ENCODE results near the gene GPBP1L1.
"Not testable (repeated sequence)": the region's sequence is repeated elsewhere in the genome, so short reads cannot be mapped to it uniquely, and the experiment has no call there.

Gene GPBP1L1, protein sequence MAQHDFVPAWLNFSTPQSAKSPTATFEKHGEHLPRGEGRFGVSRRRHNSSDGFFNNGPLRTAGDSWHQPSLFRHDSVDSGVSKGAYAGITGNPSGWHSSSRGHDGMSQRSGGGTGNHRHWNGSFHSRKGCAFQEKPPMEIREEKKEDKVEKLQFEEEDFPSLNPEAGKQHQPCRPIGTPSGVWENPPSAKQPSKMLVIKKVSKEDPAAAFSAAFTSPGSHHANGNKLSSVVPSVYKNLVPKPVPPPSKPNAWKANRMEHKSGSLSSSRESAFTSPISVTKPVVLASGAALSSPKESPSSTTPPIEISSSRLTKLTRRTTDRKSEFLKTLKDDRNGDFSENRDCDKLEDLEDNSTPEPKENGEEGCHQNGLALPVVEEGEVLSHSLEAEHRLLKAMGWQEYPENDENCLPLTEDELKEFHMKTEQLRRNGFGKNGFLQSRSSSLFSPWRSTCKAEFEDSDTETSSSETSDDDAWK

DNA sequence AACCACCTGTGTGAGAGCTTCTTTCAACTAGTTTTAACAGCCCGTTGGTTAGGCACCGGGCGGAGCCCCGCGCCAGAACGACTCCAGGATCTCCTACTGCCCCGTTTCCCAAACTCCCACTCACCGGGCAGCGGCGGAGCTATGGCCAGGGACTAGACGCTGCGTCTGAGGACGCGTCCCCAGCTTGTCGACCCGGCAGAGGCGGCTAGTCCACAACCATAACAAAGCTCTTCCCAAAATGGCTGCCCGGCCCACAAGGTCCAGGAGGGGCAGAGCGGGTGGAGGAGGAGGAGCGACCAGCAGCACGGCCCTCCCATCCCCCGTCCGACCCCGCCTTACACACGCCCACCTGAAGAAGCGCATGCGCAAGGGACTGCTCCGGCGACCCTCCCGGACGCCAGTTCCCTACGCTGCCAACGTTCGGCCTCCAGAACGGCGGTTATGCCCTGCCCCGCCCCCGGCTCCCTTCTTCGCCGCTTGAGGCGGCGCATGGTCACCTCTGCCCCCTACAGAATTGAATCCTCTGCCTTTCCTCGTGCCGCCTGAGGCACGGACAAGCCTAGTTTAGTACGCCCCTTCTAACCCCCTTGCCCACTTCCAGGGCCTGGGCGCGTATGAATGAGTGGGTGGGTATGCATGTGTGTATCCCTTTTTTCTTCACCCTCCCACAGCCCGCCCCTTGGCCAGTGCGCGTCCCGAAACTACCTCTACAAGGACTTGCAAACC is at the start of gene GPBP1L1:
Gene GPBP1L1, minus strand, starts transcription at position 246 of the 726 bp plus-strand sequence. CDS start 27,446 bp downstream, outside the sequence.
- peak within 1 kb of the TSS; percentile 99 for H3K27ac ChIP-seq (ENCODE audit: low read depth, low read length)
- H3K36me3 ChIP-seq (ENCODE audit: control insufficient read depth in 1 of 2, insufficient read depth in 2 of 2, low read length in 2 of 2): peaks cover 0 to 3% of the 10 kb centered on the region in 2 donors
- H3K4me3 ChIP-seq (ENCODE audit: low read depth in 1 of 2, low read length in 2 of 2): peak within 1 kb of the TSS; percentile 95
- no peaks in the 10 kb centered on the region for H3K9me3 ChIP-seq (ENCODE audit: control insufficient read depth in 1 of 2, low read length in 2 of 2)
- H3K9ac ChIP-seq (ENCODE audit: low read depth in 1 of 2, low read length in 2 of 2): peak within 1 kb of the TSS; percentile 93 to 98
- no peaks in the 10 kb centered on the region for H3K27me3 ChIP-seq (ENCODE audit: control insufficient read depth in 1 of 2, insufficient read depth in 2 of 2, low read length in 2 of 2)
- H3K4me1 ChIP-seq (ENCODE audit: control insufficient read depth in 1 of 2, insufficient read depth in 2 of 2, low read length in 2 of 2): peaks cover 25 to 32% of the 10 kb centered on the region in 2 donors

DNA sequence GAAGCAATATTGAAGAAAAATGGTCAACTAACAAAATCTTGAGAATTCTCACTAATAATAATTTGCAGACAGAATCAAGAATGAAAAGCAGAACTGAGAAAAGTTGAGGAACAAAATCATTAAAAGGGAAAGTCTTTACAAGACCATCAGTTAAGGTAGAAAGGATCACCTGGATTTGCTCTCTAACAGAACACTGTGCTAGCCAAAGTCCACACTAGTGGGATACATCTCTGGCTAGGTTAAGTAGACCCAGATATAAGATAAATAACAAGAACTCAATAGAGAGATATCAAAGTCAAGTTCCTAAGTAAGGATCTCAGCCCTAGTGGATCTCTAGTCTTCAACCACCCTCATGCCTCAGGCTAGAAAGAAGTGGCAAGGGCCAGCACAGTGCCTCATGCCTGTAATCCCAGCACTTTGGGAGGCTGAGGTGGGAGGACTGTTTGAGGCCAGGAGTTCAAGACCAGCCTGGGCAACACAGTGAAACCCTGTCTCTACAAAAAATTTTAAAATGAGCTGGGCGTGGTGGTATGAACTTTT is 44.5 kb upstream of the GPBP1L1 start:
- H3K27ac ChIP-seq (ENCODE audit: low read depth, low read length): no peak overlapping the region
- H3K4me3 ChIP-seq (ENCODE audit: low read depth in 1 of 2, low read length in 2 of 2): no peak overlapping the region
- no peaks in the 10 kb centered on the region for H3K4me1 ChIP-seq (ENCODE audit: control insufficient read depth in 1 of 2, insufficient read depth in 2 of 2, low read length in 2 of 2)
- H3K9ac ChIP-seq (ENCODE audit: low read depth in 1 of 2, low read length in 2 of 2): no peak overlapping the region
- no peaks in the 10 kb centered on the region for H3K9me3 ChIP-seq (ENCODE audit: control insufficient read depth in 1 of 2, low read length in 2 of 2)
- H3K36me3 ChIP-seq (ENCODE audit: control insufficient read depth in 1 of 2, insufficient read depth in 2 of 2, low read length in 2 of 2): peaks cover 0 to 3% of the 10 kb centered on the region in 2 donors
- no peaks in the 10 kb centered on the region for H3K27me3 ChIP-seq (ENCODE audit: control insufficient read depth in 1 of 2, insufficient read depth in 2 of 2, low read length in 2 of 2)

DNA sequence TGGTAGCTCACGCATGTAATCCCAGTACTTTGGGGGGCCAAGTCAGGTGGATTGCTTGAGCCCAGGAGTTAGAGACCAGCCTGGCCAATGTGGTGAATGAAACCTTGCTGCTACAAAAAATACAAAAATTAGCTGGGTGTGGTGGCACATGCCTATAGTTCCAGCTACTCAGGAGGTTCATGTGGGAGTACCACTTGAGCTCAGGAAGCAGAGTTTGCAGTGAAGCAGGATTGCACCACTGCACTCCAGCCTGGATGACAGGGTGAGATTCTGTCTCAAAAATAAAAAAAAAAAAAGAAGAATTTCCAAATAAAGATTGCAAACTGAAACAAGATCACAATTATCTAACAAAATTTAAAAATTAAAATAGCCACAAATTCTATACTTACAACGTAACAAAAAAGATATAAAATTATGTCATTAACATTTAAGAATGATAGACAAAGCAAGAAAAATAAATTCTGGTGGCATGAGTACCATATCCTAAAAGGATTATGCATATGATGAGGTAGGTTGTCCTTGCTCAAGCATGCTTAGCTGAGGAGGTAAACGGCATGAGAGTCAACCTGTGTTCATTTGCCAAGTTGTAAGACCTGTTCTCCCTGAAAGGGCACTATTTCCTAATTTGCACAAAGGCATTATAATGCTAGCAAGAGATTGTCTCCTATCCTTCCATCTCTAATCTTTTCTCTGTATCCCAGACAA is 43.9 kb upstream of the GPBP1L1 start:
- Histone ChIP-seq H3K36me3 (ENCODE audit: control insufficient read depth in 1 of 2, insufficient read depth in 2 of 2, low read length in 2 of 2) (peaks cover 0 to 3% of the 10 kb centered on the region in 2 donors), H3K9me3 (ENCODE audit: control insufficient read depth in 1 of 2, low read length in 2 of 2) (no peaks in the 10 kb centered on the region), H3K4me3 (ENCODE audit: low read depth in 1 of 2, low read length in 2 of 2) (no peak overlapping the region), H3K27ac (ENCODE audit: low read depth, low read length) (no peak overlapping the region), H3K4me1 (ENCODE audit: control insufficient read depth in 1 of 2, insufficient read depth in 2 of 2, low read length in 2 of 2) (no peaks in the 10 kb centered on the region), H3K27me3 (ENCODE audit: control insufficient read depth in 1 of 2, insufficient read depth in 2 of 2, low read length in 2 of 2) (no peaks in the 10 kb centered on the region), H3K9ac (ENCODE audit: low read depth in 1 of 2, low read length in 2 of 2) (no peak overlapping the region)

DNA sequence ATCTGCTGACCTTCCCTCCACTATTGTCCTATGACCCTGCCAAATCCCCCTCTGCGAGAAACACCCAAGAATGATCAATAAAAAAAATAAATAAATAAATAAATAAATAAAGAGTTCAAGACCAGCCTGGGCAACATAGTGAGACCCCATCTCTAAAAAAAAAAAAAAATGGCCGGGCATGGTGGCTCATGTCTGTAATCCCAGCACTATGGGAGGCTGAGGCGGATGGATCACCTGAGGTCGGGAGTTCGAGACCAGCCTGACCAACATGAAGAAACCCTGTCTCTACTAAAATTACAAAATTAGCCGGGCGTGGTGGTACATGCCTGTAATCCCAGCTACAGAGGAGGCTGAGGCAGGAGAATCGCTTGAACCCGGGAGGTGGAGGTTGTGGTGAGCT is 39.7 kb upstream of the GPBP1L1 start:
- H3K36me3 ChIP-seq (ENCODE audit: control insufficient read depth in 1 of 2, insufficient read depth in 2 of 2, low read length in 2 of 2); H3K4me3 ChIP-seq (ENCODE audit: low read depth in 1 of 2, low read length in 2 of 2); H3K4me1 ChIP-seq (ENCODE audit: control insufficient read depth in 1 of 2, insufficient read depth in 2 of 2, low read length in 2 of 2); H3K9me3 ChIP-seq (ENCODE audit: control insufficient read depth in 1 of 2, low read length in 2 of 2); H3K27me3 ChIP-seq (ENCODE audit: control insufficient read depth in 1 of 2, insufficient read depth in 2 of 2, low read length in 2 of 2); H3K9ac ChIP-seq (ENCODE audit: low read depth in 1 of 2, low read length in 2 of 2); H3K27ac ChIP-seq (ENCODE audit: low read depth, low read length): not testable (repeated sequence)

DNA sequence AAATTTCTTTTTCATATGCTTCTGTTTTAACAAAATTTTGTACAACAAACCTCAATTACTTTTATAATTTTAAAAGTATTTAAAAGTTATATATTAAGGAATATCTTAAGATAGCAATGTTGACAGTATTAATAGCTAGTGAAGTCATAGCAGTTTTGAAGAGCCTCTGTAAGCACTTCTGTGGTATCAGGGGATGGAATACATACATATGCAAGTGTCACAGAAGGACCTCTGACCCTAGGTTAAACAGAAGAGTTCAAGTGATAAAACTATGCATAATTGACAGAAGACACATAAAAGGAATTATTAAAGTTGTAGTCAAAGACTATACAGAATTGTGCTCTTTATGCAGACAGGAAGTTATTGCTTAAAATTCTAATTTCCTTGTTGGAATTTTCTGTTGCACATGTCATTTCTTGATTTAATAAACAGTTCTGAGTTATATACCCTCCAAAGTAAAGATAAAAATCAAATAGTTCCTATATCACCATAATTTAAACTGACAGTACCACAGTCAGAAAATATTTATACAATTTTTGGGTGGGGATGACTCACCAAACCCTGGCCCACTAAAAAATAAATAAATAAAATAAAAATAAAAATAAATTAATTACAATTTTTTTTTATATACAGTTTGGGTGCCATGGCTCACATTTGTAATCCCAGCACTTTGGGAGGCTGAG is 37.1 kb upstream of the GPBP1L1 start:
- Histone ChIP-seq H3K27ac (ENCODE audit: low read depth, low read length) (no peak overlapping the region), H3K9me3 (ENCODE audit: control insufficient read depth in 1 of 2, low read length in 2 of 2) (no peaks in the 10 kb centered on the region), H3K27me3 (ENCODE audit: control insufficient read depth in 1 of 2, insufficient read depth in 2 of 2, low read length in 2 of 2) (no peaks in the 10 kb centered on the region), H3K4me3 (ENCODE audit: low read depth in 1 of 2, low read length in 2 of 2) (no peak overlapping the region), H3K4me1 (ENCODE audit: control insufficient read depth in 1 of 2, insufficient read depth in 2 of 2, low read length in 2 of 2) (no peaks in the 10 kb centered on the region), H3K36me3 (ENCODE audit: control insufficient read depth in 1 of 2, insufficient read depth in 2 of 2, low read length in 2 of 2) (peaks cover 0 to 4% of the 10 kb centered on the region in 2 donors), H3K9ac (ENCODE audit: low read depth in 1 of 2, low read length in 2 of 2) (no peak overlapping the region)

DNA sequence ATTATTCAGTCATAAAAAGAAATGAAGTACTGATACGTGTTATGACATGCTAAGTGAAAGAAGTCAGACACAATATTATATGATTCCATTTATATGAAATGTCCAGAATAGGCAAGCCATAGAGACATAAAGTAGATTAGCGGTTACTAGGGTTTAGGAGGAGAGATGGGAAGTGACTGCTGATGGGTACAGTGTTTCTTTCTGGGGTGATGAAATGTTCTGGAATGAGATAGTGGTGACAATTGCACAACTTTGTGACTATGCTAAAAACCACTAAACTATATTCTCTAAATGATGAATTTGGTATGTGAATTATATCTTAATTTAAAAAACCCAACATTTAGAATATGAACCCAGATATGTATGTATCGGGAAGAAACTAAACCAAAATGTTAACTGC is 36.5 kb upstream of the GPBP1L1 start:
- Histone ChIP-seq H3K9ac (ENCODE audit: low read depth in 1 of 2, low read length in 2 of 2) (no peak overlapping the region), H3K9me3 (ENCODE audit: control insufficient read depth in 1 of 2, low read length in 2 of 2) (no peaks in the 10 kb centered on the region), H3K4me1 (ENCODE audit: control insufficient read depth in 1 of 2, insufficient read depth in 2 of 2, low read length in 2 of 2) (no peaks in the 10 kb centered on the region), H3K36me3 (ENCODE audit: control insufficient read depth in 1 of 2, insufficient read depth in 2 of 2, low read length in 2 of 2) (peaks cover 0 to 6% of the 10 kb centered on the region in 2 donors), H3K27ac (ENCODE audit: low read depth, low read length) (no peak overlapping the region), H3K27me3 (ENCODE audit: control insufficient read depth in 1 of 2, insufficient read depth in 2 of 2, low read length in 2 of 2) (no peaks in the 10 kb centered on the region), H3K4me3 (ENCODE audit: low read depth in 1 of 2, low read length in 2 of 2) (no peak overlapping the region)

DNA sequence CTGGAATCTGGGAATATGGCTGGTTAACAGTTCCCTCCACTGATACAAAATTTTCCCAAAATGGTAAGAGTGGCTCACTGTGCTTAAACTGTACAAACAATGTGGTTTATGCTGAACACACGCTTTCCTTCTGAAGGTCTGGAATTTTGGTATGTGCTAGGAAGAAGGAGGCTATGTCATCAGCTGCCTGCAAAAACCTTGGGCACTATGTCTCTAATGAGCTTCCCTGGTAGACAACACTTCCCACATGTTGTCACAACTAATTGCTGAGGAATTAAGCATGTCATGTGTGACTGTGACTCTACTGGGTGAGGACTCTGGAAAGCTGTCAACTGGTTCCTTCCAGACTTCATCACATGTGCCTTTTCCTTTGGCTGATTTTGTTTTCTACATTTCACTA is 34.9 kb upstream of the GPBP1L1 start:
- Histone ChIP-seq H3K9me3 (ENCODE audit: control insufficient read depth in 1 of 2, low read length in 2 of 2) (no peaks in the 10 kb centered on the region), H3K27ac (ENCODE audit: low read depth, low read length) (no peak overlapping the region), H3K9ac (ENCODE audit: low read depth in 1 of 2, low read length in 2 of 2) (no peak overlapping the region)

DNA sequence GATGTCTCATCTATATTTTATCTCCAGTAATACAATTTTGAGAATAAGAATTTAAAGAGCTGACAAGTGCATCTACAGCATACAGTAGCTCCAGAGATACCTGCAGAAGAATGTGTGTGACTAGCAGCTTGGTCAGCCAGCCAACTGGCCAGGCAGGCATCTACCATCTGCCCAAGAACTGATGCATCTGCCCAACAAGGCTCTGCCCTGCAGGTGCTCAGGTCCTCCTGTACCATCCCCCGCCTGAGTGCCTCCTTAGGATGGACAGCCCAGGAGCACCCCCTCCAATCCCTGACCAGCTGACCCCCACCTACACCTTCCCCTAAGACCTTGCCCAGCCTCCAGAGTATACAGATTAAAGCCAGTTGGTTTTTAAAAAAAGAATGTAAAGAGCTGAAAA is 32.0 kb upstream of the GPBP1L1 start:
- Histone ChIP-seq H3K9ac (ENCODE audit: low read depth in 1 of 2, low read length in 2 of 2) (no peak overlapping the region), H3K36me3 (ENCODE audit: control insufficient read depth in 1 of 2, insufficient read depth in 2 of 2, low read length in 2 of 2) (peaks cover 6 to 10% of the 10 kb centered on the region in 2 donors), H3K9me3 (ENCODE audit: control insufficient read depth in 1 of 2, low read length in 2 of 2) (no peaks in the 10 kb centered on the region), H3K27ac (ENCODE audit: low read depth, low read length) (no peak overlapping the region), H3K27me3 (ENCODE audit: control insufficient read depth in 1 of 2, insufficient read depth in 2 of 2, low read length in 2 of 2) (no peaks in the 10 kb centered on the region), H3K4me3 (ENCODE audit: low read depth in 1 of 2, low read length in 2 of 2) (no peak overlapping the region), H3K4me1 (ENCODE audit: control insufficient read depth in 1 of 2, insufficient read depth in 2 of 2, low read length in 2 of 2) (no peaks in the 10 kb centered on the region)

More for the DNA sequence above, 34.9 kb upstream of the GPBP1L1 start:
- H3K4me3 ChIP-seq (ENCODE audit: low read depth in 1 of 2, low read length in 2 of 2): no peak overlapping the region
- no peaks in the 10 kb centered on the region for H3K4me1 ChIP-seq (ENCODE audit: control insufficient read depth in 1 of 2, insufficient read depth in 2 of 2, low read length in 2 of 2)
- H3K27me3 ChIP-seq (ENCODE audit: control insufficient read depth in 1 of 2, insufficient read depth in 2 of 2, low read length in 2 of 2): no peaks in the 10 kb centered on the region
- peaks cover 3 to 6% of the 10 kb centered on the region in 2 donors for H3K36me3 ChIP-seq (ENCODE audit: control insufficient read depth in 1 of 2, insufficient read depth in 2 of 2, low read length in 2 of 2)

DNA sequence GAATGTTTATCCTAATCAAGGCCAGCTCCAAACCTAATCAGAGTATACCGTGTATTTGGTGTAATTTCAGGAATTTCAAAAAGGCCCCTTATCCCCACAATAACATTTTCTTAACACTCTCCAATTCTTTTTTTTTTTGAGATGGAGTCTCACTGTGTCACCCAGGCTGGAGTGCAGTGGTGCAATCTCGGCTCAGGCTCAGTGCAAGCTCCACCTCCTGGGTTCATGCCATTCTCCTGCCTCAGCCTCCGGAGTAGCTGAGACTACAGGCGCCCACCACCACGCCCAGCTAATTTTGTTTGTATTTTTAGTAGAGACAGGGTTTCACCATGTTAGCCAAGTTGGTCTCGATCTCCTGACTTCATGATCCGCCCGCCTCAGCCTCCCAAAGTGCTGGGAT is 31.1 kb upstream of the GPBP1L1 start:
- not testable (repeated sequence) for H3K9ac ChIP-seq (ENCODE audit: low read depth in 1 of 2, low read length in 2 of 2); H3K4me3 ChIP-seq (ENCODE audit: low read depth in 1 of 2, low read length in 2 of 2); H3K4me1 ChIP-seq (ENCODE audit: control insufficient read depth in 1 of 2, insufficient read depth in 2 of 2, low read length in 2 of 2); H3K27ac ChIP-seq (ENCODE audit: low read depth, low read length); H3K9me3 ChIP-seq (ENCODE audit: control insufficient read depth in 1 of 2, low read length in 2 of 2); H3K27me3 ChIP-seq (ENCODE audit: control insufficient read depth in 1 of 2, insufficient read depth in 2 of 2, low read length in 2 of 2)
- H3K36me3 ChIP-seq (ENCODE audit: control insufficient read depth in 1 of 2, insufficient read depth in 2 of 2, low read length in 2 of 2): peaks cover 6 to 12% of the 10 kb centered on the region in 2 donors
